Erythroblast (primary cell): ENCODE data around the gene C5AR2.

Experiments used
- GATA1 ChIP-seq: IDR thresholded peaks from 2 replicates; pipeline ENCODE4 v1.6.1; 2011; ENCODE audit warnings: low read depth, mild to moderate bottlenecking, control low read depth, low read length, moderate library complexity
- POLR2A ChIP-seq: IDR thresholded peaks from 2 replicates; pipeline ENCODE4 v1.6.1; 2011; ENCODE audit warnings: mild to moderate bottlenecking, low read length

- no peak for TF ChIP-seq POLR2A
- TF ChIP-seq GATA1, result no peak
Observed at GRCh38 chr19:47315125-47315821, 16.7 kb upstream of the C5AR2 start.
